ENCODE results near the gene CARD10. TPM values are rescaled to one million over a fixed set of nuclear protein-coding genes. Genes with fewer than 3 reads are reported as not detected.

CARD10 gene
- total and polyA plus RNA-seq, 2 of the 13 experiments (the other 11 are each of a cell fraction or from before 2014, with no cell fraction given) = 35.2 to 55.8 TPM

DNA sequence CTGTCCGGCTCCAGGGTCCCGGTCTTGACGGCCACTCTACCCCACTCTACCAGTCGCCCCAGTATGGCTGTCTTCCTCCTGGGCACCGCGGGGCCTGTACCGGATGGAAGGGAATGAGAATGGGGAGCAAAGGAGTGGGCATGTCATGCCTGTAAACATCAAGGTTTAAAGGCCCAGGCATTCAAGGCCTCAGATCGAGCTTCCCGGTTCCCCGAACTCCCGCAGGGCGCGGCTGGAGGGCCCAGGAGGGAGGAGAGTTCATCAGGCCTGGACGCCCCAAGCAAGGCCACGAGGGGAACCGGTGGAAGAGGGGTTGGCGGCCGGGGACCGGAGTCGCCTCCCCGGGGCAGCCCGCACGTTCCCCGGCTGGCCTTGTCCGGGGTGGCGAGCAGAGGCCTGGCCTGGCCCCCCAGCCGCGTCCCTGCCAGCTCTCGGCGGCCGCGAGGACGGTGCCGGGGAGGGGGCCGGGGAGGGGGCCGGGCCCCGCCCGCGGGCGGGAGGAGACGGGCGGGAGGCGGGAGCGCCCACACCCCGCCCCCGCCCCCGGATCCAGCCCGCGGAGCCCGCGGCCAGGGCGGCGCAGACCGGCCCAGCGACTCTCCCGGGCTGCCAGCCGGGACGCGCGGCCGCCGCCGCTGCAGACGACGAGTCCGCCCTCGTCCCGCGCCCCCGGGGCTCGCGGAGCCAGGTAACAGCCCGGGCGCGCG is 40.8 kb upstream of the CARD10 start, which contains the start of gene CDC42EP1 (continued):
- TF ChIP-seq, protein P1, sequence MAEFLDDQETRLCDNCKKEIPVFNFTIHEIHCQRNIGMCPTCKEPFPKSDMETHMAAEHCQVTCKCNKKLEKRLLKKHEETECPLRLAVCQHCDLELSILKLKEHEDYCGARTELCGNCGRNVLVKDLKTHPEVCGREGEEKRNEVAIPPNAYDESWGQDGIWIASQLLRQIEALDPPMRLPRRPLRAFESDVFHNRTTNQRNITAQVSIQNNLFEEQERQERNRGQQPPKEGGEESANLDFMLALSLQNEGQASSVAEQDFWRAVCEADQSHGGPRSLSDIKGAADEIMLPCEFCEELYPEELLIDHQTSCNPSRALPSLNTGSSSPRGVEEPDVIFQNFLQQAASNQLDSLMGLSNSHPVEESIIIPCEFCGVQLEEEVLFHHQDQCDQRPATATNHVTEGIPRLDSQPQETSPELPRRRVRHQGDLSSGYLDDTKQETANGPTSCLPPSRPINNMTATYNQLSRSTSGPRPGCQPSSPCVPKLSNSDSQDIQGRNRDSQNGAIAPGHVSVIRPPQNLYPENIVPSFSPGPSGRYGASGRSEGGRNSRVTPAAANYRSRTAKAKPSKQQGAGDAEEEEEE (CRISPR knock-in tag; IDR thresholded peaks at IDR 0.05; ENCODE audit: borderline replicate concordance) = no peak
- TF ChIP-seq ZNF772 (CRISPR knock-in tag; IDR thresholded peaks at IDR 0.05) (peak; percentile 78; the same call in 1 of the 2 replicates), ZSCAN9 (CRISPR knock-in tag; IDR thresholded peaks at IDR 0.05; ENCODE audit: borderline replicate concordance) (no peak), NFYB (CRISPR knock-in tag; IDR thresholded peaks at IDR 0.05) (0 out of 2 replicates have a peak, but pooled peaks have one; percentile 17), ZNF768 (CRISPR knock-in tag; IDR thresholded peaks at IDR 0.05) (peak; percentile 51; the same call in 1 of the 2 replicates)
- TF ChIP-seq, protein P2, sequence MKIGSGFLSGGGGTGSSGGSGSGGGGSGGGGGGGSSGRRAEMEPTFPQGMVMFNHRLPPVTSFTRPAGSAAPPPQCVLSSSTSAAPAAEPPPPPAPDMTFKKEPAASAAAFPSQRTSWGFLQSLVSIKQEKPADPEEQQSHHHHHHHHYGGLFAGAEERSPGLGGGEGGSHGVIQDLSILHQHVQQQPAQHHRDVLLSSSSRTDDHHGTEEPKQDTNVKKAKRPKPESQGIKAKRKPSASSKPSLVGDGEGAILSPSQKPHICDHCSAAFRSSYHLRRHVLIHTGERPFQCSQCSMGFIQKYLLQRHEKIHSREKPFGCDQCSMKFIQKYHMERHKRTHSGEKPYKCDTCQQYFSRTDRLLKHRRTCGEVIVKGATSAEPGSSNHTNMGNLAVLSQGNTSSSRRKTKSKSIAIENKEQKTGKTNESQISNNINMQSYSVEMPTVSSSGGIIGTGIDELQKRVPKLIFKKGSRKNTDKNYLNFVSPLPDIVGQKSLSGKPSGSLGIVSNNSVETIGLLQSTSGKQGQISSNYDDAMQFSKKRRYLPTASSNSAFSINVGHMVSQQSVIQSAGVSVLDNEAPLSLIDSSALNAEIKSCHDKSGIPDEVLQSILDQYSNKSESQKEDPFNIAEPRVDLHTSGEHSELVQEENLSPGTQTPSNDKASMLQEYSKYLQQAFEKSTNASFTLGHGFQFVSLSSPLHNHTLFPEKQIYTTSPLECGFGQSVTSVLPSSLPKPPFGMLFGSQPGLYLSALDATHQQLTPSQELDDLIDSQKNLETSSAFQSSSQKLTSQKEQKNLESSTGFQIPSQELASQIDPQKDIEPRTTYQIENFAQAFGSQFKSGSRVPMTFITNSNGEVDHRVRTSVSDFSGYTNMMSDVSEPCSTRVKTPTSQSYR (CRISPR knock-in tag; IDR thresholded peaks at IDR 0.05; ENCODE audit: borderline replicate concordance) = peak; percentile 8; the same call in 1 of the 2 replicates
- TF ChIP-seq, protein P3, sequence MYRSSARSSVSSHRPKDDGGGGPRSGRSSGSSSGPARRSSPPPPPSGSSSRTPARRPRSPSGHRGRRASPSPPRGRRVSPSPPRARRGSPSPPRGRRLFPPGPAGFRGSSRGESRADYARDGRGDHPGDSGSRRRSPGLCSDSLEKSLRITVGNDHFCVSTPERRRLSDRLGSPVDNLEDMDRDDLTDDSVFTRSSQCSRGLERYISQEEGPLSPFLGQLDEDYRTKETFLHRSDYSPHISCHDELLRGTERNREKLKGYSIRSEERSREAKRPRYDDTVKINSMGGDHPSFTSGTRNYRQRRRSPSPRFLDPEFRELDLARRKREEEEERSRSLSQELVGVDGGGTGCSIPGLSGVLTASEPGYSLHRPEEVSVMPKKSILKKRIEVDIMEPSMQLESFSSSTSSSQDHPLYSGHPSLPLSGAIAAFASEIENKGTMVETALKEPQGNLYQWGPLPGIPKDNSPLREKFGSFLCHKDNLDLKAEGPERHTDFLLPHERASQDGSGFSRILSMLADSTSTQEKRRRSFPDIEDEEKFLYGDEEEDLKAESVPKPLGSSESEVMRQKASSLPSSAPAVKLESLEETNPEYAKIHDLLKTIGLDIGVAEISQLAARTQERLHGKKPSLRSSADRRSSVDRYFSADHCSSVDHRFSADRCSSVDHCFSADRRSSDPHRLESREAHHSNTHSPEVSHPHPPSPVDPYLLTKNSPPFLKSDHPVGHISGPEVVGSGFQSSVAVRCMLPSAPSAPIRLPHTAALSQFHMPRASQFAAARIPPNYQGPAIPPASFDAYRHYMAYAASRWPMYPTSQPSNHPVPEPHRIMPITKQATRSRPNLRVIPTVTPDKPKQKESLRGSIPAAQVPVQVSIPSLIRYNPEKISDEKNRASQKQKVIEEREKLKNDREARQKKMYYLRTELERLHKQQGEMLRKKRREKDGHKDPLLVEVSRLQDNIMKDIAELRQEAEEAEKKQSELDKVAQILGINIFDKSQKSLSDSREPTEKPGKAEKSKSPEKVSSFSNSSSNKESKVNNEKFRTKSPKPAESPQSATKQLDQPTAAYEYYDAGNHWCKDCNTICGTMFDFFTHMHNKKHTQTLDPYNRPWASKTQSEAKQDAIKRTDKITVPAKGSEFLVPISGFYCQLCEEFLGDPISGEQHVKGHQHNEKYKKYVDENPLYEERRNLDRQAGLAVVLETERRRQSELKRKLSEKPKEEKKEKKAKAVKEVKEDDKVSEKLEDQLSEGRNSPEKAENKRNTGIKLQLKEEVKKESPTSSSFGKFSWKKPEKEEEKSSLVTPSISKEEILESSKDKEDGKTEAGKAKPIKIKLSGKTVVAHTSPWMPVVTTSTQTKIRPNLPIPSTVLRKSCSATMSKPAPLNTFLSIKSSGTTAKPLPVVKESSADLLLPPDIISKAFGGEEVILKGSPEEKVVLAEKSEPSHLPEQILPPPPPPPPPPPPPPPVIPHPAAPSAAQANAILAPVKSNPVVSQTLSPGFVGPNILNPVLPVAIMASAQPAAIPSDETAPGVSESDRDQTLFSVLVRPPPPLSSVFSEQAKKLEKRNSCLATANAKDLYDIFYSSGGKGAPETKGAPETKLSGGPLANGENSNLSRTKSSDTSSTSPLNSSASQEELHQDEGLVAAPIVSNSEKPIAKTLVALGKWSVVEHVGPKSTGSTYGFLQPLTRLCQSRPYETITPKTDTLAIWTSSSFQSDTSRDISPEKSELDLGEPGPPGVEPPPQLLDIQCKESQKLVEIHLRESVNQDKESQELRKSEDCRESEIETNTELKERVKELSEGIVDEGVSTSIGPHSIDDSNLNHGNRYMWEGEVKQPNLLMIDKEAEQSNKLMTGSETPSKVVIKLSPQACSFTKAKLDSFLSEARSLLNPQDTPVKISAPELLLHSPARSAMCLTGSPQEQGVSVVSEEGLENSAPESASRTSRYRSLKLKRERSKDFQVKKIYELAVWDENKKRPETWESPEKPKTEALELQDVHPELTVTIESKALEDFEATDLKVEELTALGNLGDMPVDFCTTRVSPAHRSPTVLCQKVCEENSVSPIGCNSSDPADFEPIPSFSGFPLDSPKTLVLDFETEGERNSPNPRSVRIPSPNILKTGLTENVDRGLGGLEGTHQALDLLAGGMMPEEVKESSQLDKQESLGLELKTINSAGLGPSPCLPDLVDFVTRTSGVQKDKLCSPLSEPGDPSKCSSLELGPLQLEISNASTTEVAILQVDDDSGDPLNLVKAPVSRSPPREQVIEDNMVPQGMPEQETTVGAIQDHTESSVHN (CRISPR knock-in tag; IDR thresholded peaks at IDR 0.05) = no peak
- TF ChIP-seq, protein P4, sequence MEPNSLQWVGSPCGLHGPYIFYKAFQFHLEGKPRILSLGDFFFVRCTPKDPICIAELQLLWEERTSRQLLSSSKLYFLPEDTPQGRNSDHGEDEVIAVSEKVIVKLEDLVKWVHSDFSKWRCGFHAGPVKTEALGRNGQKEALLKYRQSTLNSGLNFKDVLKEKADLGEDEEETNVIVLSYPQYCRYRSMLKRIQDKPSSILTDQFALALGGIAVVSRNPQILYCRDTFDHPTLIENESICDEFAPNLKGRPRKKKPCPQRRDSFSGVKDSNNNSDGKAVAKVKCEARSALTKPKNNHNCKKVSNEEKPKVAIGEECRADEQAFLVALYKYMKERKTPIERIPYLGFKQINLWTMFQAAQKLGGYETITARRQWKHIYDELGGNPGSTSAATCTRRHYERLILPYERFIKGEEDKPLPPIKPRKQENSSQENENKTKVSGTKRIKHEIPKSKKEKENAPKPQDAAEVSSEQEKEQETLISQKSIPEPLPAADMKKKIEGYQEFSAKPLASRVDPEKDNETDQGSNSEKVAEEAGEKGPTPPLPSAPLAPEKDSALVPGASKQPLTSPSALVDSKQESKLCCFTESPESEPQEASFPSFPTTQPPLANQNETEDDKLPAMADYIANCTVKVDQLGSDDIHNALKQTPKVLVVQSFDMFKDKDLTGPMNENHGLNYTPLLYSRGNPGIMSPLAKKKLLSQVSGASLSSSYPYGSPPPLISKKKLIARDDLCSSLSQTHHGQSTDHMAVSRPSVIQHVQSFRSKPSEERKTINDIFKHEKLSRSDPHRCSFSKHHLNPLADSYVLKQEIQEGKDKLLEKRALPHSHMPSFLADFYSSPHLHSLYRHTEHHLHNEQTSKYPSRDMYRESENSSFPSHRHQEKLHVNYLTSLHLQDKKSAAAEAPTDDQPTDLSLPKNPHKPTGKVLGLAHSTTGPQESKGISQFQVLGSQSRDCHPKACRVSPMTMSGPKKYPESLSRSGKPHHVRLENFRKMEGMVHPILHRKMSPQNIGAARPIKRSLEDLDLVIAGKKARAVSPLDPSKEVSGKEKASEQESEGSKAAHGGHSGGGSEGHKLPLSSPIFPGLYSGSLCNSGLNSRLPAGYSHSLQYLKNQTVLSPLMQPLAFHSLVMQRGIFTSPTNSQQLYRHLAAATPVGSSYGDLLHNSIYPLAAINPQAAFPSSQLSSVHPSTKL (CRISPR knock-in tag; IDR thresholded peaks at IDR 0.05) = peak; percentile 33

Measured in HepG2 (cell line).